Astrocyte (in vitro differentiated cells and primary cell): ENCODE results near the gene PRDM11. TPM values are rescaled to one million over a fixed set of nuclear protein-coding genes. Genes with fewer than 3 reads are reported as not detected.

Experiments
- DNase-seq: peaks from one replicate; pipeline ENCODE4 v3.0.0-alpha.2; 2010; ENCODE audit warnings: low read depth
- FAIRE-seq: peaks from 2 replicates; lab custom pipeline; 2011; peaks lifted over from hg19 to GRCh38; lab: Jason Lieb, UNC
- H2AFZ ChIP-seq: 2 replicates; pipeline ENCODE4 v1.6.0; 2012; ENCODE audit warnings: low read depth, low read length, inconsistent platforms
- H3K27ac ChIP-seq: 2 replicates; pipeline ENCODE4 v1.5.1; 2011; ENCODE audit warnings: low read depth, low read length, inconsistent platforms
- H3K27me3 ChIP-seq: 2 replicates; pipeline ENCODE4 v1.6.0; 2011; ENCODE audit warnings: low read length, inconsistent platforms; ENCODE audit not compliant: insufficient read depth
- H3K36me3 ChIP-seq: 2 replicates; pipeline ENCODE4 v1.5.1; 2011; ENCODE audit warnings: low read length, inconsistent platforms; ENCODE audit not compliant: insufficient read depth
- H3K4me1 ChIP-seq: 2 replicates; pipeline ENCODE4 v1.5.1; 2011; ENCODE audit warnings: low read length, inconsistent platforms; ENCODE audit not compliant: insufficient read depth
- H3K4me2 ChIP-seq: 2 replicates; pipeline ENCODE4 v1.6.0; 2012; ENCODE audit warnings: low read length, inconsistent platforms
- H3K4me3 ChIP-seq: 2 replicates; pipeline ENCODE4 v1.5.1; 2011; ENCODE audit warnings: low read depth, mild to moderate bottlenecking, low read length, inconsistent platforms; ENCODE audit not compliant: insufficient read depth
- H3K79me2 ChIP-seq: 2 replicates; pipeline ENCODE4 v1.6.0; 2012; ENCODE audit warnings: mild to moderate bottlenecking, low read length, inconsistent platforms; ENCODE audit not compliant: insufficient read depth
- H3K9ac ChIP-seq: 2 replicates; pipeline ENCODE4 v1.6.0; 2012; ENCODE audit warnings: mild to moderate bottlenecking, low read length, inconsistent platforms
- H3K9me3 ChIP-seq: 2 replicates; pipeline ENCODE4 v1.5.1; 2012; ENCODE audit warnings: low read depth, mild to moderate bottlenecking, low read length, inconsistent platforms; ENCODE audit not compliant: insufficient read depth
- H4K20me1 ChIP-seq: 2 replicates; pipeline ENCODE4 v1.6.0; 2012; ENCODE audit warnings: low read length, inconsistent platforms; ENCODE audit not compliant: insufficient read depth
- H3K27ac Mint-ChIP-seq: one replicate; pipeline ENCODE4 v1.8.0; 2021; ENCODE audit warnings: mild to moderate bottlenecking, mixed read lengths; ENCODE audit not compliant: unreplicated experiment
- H3K27me3 Mint-ChIP-seq: one replicate; pipeline ENCODE4 v1.8.0; 2021; ENCODE audit warnings: low read depth, mixed read lengths; ENCODE audit not compliant: unreplicated experiment
- H3K36me3 Mint-ChIP-seq: one replicate; pipeline ENCODE4 v1.8.0; 2021; ENCODE audit warnings: low read depth, mixed read lengths; ENCODE audit not compliant: unreplicated experiment
- H3K4me1 Mint-ChIP-seq: one replicate; pipeline ENCODE4 v1.8.0; 2021; ENCODE audit warnings: low read depth, mixed read lengths; ENCODE audit not compliant: unreplicated experiment
- H3K4me3 Mint-ChIP-seq: one replicate; pipeline ENCODE4 v1.8.0; 2021; ENCODE audit warnings: mild to moderate bottlenecking, moderate library complexity, mixed read lengths; ENCODE audit not compliant: unreplicated experiment
- H3K9me3 Mint-ChIP-seq: one replicate; pipeline ENCODE4 v1.8.0; 2021; ENCODE audit warnings: mild to moderate bottlenecking, mixed read lengths; ENCODE audit not compliant: unreplicated experiment
- CTCF ChIP-seq: IDR thresholded peaks from 2 replicates; pipeline ENCODE4 v1.5.1; 2011; ENCODE audit warnings: low read depth, mild to moderate bottlenecking, inconsistent platforms, low read length, moderate library complexity; ENCODE audit not compliant: insufficient read depth
- EZH2 ChIP-seq: IDR thresholded peaks from 2 replicates; pipeline ENCODE4 v1.6.1; 2012; ENCODE audit warnings: mild to moderate bottlenecking, low read length, inconsistent platforms; ENCODE audit not compliant: insufficient read depth
- total RNA-seq: library from RNA; stranded (reverse); gene quantifications from 2 replicates; pipeline ENCODE4 v1.2.1, GENCODE V29; 2021

The PRDM11 gene
- total RNA-seq, 1 donor from 2014 or later = 9.1 TPM

- Histone ChIP-seq H3K4me3 (no peak overlapping the region), H3K79me2 (no peaks in the 10 kb centered on the region), H3K9me3 (no peaks in the 10 kb centered on the region), H2AFZ (no peak overlapping the region), H3K4me1 (peaks cover 16% of the 10 kb centered on the region), H3K9ac (no peak overlapping the region), H3K36me3 (no peaks in the 10 kb centered on the region), H4K20me1 (no peaks in the 10 kb centered on the region), H3K27me3 (no peaks in the 10 kb centered on the region), H3K27ac (no peak overlapping the region), H3K4me2 (peak overlapping the region; percentile 55)
- FAIRE-seq (no peak), DNase-seq (no peak)
- Mint-ChIP-seq H3K4me1 (peaks cover 10% of the 10 kb centered on the region), H3K9me3 (peaks cover 2% of the 10 kb centered on the region), H3K36me3 (no peaks in the 10 kb centered on the region), H3K27ac (no peak overlapping the region), H3K27me3 (peaks cover 17% of the 10 kb centered on the region), H3K4me3 (no peak overlapping the region)
- TF ChIP-seq EZH2 (no peak), CTCF (no peak)
These were observed 112.6 kb downstream of the PRDM11 start for GRCh38 chr11:45258982-45259530.

- H3K27ac ChIP-seq = no peak overlapping the region
- H3K27me3 Mint-ChIP-seq = peaks cover 17% of the 10 kb centered on the region
- H3K4me1 ChIP-seq = peaks cover 17% of the 10 kb centered on the region
- peaks cover 10% of the 10 kb centered on the region for H3K4me1 Mint-ChIP-seq
- H3K9ac ChIP-seq = no peak overlapping the region
- DNase-seq (peak; percentile 52), FAIRE-seq (no peak)
- peak overlapping the region; percentile 55 for H3K4me2 ChIP-seq
- no peak overlapping the region for H3K4me3 Mint-ChIP-seq
- H2AFZ ChIP-seq = no peak overlapping the region
- no peak overlapping the region for H3K4me3 ChIP-seq
- H3K27me3 ChIP-seq = no peaks in the 10 kb centered on the region
- H4K20me1 ChIP-seq = no peaks in the 10 kb centered on the region
- no peaks in the 10 kb centered on the region for H3K79me2 ChIP-seq
- no peaks in the 10 kb centered on the region for H3K36me3 Mint-ChIP-seq
- H3K27ac Mint-ChIP-seq = no peak overlapping the region
- peaks cover 2% of the 10 kb centered on the region for H3K9me3 Mint-ChIP-seq
- H3K36me3 ChIP-seq = no peaks in the 10 kb centered on the region
- TF ChIP-seq CTCF = no peak
- TF ChIP-seq EZH2 = no peak
- H3K9me3 ChIP-seq = no peaks in the 10 kb centered on the region
These were observed 113.2 kb downstream of the PRDM11 start for GRCh38 chr11:45259592-45259991.

GRCh38 chr11:45260071-45260470, 113.6 kb downstream of the PRDM11 start:
- DNase-seq (no peak), FAIRE-seq (no peak)
- Histone ChIP-seq H3K4me2 (peak overlapping the region; percentile 55), H4K20me1 (no peaks in the 10 kb centered on the region), H3K27me3 (no peaks in the 10 kb centered on the region), H3K27ac (no peak overlapping the region), H2AFZ (no peak overlapping the region), H3K4me1 (peaks cover 20% of the 10 kb centered on the region), H3K9ac (no peak overlapping the region), H3K36me3 (no peaks in the 10 kb centered on the region), H3K9me3 (no peaks in the 10 kb centered on the region), H3K4me3 (no peak overlapping the region), H3K79me2 (no peaks in the 10 kb centered on the region)
- peaks cover 17% of the 10 kb centered on the region for H3K27me3 Mint-ChIP-seq
- H3K27ac Mint-ChIP-seq = no peak overlapping the region
- no peak for TF ChIP-seq CTCF
- no peak for TF ChIP-seq EZH2
- no peaks in the 10 kb centered on the region for H3K36me3 Mint-ChIP-seq
- H3K9me3 Mint-ChIP-seq = no peaks in the 10 kb centered on the region
- peaks cover 15% of the 10 kb centered on the region for H3K4me1 Mint-ChIP-seq
- H3K4me3 Mint-ChIP-seq = no peak overlapping the region
